Stimulated activated CD4-positive, alpha-beta T cell treated with anti-CD3 and anti-CD28 coated beads, Interleukin-15, amount 100 ng/mL, for 1 hour (primary cell): ENCODE measurements around the gene RPUSD4.

ENCODE experiments used
- DNase-seq, 2 donors: peaks; one replicate each; pipeline ENCODE4 v3.0.0-alpha.2; 2020; ENCODE audit warnings: low read depth in 1 of 2, low spot score in 1 of 2

RPUSD4 gene

DNA sequence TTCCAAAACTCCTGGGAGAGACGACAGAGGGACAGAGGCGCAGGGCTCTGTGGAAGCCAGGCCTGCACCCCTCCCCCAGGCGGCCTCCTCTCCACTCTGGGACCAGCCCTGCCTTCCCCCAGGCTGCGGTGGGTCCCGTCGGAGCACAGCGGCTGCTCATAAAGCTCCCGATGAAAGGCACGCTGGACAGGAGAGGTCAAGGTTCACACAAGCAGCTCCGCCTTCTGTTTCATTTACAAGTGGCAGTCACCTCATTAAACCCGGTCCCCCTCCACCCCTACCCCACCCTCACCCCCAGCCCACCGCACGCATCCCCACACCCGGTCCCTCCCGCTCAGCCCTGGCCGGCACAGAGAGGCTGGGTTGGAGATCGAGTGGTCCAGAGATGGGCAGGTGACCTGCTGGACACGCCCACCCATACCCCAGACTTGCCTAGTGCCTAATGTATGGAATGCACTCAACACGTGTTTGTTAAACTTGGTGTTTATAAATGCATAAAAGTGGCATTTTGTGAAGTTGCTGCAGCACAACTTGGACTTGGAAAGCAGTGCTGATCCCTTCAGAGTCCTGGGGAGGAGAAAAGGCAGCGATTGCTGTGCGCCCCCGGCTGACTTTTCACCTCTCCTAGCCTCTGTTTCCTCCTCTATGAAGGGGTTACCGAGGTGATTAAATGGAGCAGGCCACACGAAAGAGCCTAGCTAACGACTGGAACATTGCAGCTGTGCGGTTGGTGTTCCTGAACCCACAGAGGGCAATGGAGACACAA lies 26.0 kb downstream of the RPUSD4 start:
- no peak for DNase-seq

GRCh38 chr11:126182787-126183445 lies 28.5 kb downstream of the RPUSD4 start:
- DNase-seq, result no peak

- no peak for DNase-seq
Measured at GRCh38 chr11:126181939-126182730, 29.3 kb downstream of the RPUSD4 start.

DNA sequence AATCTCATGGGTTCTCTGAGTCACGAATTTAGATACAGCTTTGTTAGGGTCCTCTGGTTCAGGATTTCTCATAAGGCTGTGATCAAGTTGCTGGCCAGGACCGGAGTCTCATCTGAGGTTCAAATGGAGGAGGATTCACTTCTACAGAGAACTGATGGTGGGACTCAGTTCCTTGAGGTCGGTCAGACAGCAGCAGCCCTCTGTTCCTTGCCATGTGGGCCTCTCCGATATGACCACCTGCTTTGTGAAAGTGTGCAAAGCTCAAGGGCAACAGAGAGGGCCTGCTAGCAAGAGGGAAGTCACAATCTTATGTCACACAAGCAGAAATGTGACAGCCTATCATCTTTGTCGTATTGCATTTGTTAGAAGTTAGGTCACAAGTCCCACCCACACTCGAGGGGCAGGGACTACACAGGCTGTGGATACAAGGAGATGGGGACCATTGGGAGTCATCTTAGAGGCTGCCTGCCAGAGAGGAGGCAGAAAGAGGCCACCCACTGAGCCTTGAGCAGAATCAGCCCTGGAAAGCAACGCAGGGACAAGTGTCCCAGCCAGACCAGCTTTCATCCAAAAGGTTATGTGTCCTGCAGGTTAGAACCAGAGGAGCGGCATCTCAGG lies 34.5 kb downstream of the RPUSD4 start:
- no peak for DNase-seq

GRCh38 chr11:126175393-126175792 lies 36.1 kb downstream of the RPUSD4 start:
- DNase-seq, result no peak

DNA sequence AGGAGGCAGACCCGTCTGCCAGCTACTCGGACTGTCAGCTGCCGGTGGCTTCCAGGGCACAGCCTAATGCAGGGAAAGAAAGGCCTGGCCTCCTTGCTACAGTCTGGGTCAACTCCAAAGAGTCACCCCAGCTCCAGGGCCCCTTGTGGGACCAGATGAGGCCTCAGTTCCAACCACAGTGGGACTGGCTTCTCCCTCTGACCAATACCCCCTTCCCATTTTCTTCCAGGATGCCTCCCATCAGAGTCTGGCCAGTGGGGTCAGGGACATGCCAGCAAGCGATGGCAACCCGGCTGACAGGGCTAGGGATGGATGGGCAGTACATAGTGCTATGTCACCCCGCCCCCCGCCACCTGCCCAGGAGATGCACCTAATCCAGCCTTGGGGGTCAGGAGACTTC lies 36.6 kb downstream of the RPUSD4 start:
- no peak for DNase-seq

- no peak for DNase-seq
Measured at GRCh38 chr11:126173257-126173656, 38.2 kb downstream of the RPUSD4 start.

DNA sequence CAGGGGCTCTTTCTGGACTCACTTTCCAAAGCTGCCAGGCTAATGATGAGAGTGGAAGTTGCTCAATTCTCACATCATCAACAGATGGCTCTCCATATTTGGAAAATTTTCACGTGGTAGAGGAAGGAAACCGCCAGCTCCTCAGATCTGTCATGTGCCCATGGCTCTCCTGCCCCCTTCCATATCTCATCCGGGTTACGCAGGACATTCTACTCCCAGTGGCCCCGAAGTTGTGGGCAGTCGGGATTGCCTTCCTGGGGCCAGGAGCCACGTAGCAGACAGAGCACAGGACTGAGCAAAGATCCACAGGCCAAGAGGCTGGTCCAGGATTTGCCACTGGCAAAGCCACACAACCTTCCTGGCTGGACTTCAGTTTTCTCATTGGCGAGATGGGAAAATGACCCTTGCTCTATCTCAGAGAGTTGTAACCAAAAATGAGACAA lies 38.8 kb downstream of the RPUSD4 start:
- no peak for DNase-seq

DNA sequence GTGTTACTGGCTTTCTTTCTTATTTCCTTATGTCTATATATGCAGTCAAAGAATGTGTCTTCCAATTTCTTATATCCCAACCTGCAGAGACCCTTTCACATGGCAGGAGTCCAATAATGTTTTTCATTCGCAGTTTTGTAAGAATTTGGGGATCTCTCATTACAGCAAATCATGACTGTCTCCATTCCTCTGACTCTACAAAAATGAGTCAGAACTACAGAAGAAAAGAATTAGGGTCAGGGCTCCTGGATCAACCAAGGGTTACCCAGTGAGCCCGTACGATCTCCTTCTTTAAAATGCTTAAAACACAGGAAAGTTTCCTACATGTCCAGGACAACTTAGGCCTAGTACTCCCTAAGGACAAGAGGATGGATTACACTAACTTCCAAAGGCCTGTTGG lies 42.2 kb downstream of the RPUSD4 start:
- DNase-seq, result no peak

- no peak for DNase-seq
Measured at GRCh38 chr11:126167488-126167887, 44.0 kb downstream of the RPUSD4 start.

DNA sequence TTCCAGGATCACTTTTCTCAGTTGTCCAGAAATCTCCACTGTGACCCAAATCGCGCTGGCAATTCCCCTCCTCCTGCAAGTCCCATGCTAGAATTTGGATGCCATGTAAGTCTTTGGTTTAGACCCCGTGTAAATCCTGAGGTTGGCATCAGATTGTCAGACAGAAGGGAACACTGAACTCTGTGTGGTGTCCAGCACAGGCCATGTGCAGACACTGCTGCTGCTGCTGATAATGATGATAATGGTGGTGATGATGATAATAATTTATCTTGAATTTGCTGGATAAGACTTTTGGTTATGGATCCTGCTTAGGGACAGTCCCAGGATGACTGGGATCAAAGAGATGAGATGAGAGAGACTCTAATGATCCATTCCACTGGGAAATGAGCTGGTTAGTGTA lies 45.0 kb downstream of the RPUSD4 start:
- DNase-seq, result no peak

GRCh38 chr11:126165757-126166156 lies 45.7 kb downstream of the RPUSD4 start:
- no peak for DNase-seq

- DNase-seq, result no peak
Measured at GRCh38 chr11:126165311-126165720, 46.1 kb downstream of the RPUSD4 start.

- DNase-seq, result no peak
Measured at GRCh38 chr11:126164781-126165180, 46.7 kb downstream of the RPUSD4 start.

- DNase-seq, result no peak
Measured at GRCh38 chr11:126163779-126164178, 47.7 kb downstream of the RPUSD4 start.

GRCh38 chr11:126163074-126163700 lies 48.3 kb downstream of the RPUSD4 start:
- no peak for DNase-seq

- no peak for DNase-seq
Measured at GRCh38 chr11:126162306-126163030, 49.0 kb downstream of the RPUSD4 start.

DNA sequence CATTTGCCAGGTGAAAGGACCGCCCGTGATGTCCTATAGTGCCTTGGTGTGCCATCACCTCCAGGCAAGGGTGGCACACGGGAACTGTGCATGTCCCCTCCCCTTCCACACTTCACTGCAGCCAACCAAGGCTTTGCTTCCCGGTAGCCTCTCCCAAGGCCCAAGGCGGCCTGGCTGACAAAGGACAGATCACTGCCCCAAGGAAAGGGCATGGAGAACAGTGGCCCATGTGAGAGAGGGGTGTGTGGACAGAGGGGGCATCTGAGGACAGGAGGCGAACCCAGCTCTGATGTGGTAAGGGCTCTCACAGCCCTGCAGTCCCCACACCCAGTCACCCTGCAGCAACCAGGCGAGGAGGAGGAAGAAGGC lies 50.4 kb downstream of the RPUSD4 start:
- DNase-seq, result no peak

GRCh38 chr11:126160345-126161022 lies 51.0 kb downstream of the RPUSD4 start:
- no peak for DNase-seq
